ENCODE results near the gene DOCK10.

DOCK10 gene

DNA sequence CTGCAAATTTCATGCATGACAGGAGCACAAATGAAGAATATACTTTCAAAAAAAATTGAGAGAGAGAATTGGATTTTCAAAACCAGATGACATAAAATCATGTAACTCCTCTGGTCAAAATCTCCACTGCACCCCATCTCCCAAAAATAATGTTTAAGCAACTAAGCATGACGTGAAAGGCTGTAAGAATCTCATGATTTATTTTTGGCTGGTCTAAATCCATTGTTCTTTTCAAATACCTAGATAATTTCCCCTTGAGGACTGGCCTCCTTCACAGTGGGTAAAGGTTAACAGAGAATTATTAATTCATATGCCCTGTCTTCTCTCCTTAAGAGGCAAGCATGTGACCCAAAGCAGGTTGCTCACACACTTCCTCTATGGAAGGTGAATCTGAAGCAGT is 224.6 kb downstream of the DOCK10 start:
- DNase-seq, result no peak
- in situ Hi-C loops (cut with MboI; ENCODE audit: low pct_unique_long_range_greater_than_20kb, low sequenced_read_pairs), result no loop called here

DNA sequence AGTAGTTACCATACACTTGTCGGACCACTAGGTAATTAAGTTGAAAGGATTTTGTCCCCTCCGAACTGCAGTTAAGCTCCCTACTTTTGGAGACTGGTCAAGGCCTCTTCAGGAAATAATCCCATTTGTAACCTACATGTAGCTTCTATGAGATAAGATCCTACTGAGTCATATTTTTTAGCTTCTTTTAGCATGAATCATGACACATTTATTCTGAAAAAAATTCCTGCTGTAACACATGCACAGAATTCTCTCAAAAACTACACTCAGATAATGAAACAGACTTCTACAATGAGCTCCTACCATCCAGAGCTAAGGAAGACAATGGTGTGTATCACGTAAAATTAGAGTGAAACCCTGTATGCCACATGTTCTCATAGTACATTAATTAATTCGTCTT is 225.5 kb downstream of the DOCK10 start:
- in situ Hi-C loops (cut with MboI; ENCODE audit: low pct_unique_long_range_greater_than_20kb, low sequenced_read_pairs), result no loop called here
- no peak for DNase-seq

DNA sequence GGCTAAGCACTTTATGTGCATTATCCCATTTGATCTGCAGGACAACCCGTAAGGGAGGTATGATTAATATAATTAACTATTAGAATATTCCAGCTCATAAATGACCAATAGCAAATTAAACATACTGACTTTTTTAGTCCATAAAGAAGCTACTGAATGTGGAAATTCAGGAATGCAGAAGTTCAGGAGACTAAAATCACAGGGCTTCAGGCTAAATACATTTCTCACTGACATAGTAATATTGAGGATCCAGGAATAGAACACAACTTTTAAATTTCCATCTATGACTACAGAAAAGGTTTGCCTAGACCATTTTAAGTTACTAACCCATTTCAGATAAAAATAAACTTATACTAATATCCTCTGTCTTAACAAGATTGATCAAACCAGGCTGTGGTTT is 228.7 kb downstream of the DOCK10 start:
- in situ Hi-C loops (cut with MboI; ENCODE audit: low pct_unique_long_range_greater_than_20kb, low sequenced_read_pairs), result no loop called here
- DNase-seq, result no peak

DNA sequence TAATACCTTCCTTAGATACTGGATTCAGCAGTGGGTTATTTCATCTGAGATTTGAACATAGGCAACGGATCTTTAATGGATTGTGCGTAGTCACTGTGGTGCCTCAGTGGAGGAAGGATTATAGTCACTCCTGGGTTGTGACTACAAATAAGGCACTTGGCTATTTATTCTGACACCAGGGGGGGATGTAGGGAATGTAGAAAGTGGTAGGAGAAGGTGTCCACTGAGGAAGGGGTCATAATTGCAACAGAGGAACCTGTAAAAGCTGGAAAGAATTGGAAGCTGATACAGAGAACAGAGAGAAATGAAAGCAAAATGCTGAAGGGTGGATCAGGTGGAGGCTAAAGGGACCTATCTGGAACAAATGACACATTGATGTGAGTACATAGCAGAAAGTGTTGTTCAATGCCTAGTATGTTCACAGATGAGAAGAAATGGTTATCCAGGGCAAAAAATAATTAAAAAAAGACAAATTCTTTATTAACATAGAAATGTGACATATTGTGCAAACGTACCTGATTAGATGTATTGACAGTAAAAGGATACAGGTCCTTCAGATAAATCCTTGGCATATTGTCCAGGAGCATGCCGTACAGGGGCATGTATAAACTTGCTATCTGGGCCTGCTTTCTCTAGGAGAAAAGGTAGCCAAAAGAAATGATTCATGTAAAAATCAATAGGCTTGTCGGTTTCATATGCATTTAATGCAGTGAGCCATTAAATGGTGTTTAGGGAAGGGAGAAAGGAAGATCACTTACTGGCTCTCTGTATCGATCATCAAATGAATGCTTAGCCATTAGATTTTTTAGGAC is 234.9 kb downstream of the DOCK10 start:
- in situ Hi-C loops (cut with MboI; ENCODE audit: low pct_unique_long_range_greater_than_20kb, low sequenced_read_pairs), result no loop called here
- DNase-seq, result no peak

DNA sequence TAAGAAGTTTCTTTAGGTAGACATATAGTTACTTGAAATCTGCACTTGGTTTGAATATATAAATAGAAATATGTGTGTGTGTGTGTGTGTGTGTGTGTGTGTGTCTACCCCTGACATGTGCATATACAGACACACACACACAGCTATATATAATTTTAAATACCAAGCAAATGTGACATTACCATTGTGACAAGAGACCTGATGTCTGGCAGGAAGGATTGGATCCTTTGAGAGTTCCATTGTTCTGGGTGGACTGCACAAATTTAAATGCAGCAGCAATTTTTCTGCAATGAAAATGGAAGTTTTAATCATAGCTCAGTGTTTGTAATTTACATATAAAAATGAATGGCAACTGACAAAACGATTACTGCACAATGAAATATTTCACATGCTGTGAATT is 238.3 kb downstream of the DOCK10 start:
- no peak for DNase-seq
- in situ Hi-C loops (cut with MboI; ENCODE audit: low pct_unique_long_range_greater_than_20kb, low sequenced_read_pairs), result no loop called here

DNA sequence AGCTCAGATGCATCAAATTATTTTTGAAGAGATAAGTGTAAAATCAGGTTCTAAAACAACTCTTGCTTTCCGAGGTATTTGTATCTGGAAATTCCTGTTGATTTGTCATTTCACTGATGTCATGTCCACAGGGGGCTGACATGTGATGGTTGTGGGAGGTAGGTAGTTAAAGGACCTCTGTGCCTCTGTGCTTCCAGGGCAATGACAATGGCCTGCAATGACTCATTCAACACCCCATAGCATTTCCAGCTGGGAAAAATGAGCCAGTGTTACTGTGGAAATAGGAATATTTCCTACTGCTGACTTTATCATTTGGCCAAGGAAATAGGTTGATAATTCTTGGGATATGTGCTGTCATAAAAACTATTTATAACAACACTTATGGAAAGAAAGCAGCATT is 239.9 kb downstream of the DOCK10 start:
- no peak for DNase-seq
- in situ Hi-C loops (cut with MboI; ENCODE audit: low pct_unique_long_range_greater_than_20kb, low sequenced_read_pairs), result no loop called here

DNA sequence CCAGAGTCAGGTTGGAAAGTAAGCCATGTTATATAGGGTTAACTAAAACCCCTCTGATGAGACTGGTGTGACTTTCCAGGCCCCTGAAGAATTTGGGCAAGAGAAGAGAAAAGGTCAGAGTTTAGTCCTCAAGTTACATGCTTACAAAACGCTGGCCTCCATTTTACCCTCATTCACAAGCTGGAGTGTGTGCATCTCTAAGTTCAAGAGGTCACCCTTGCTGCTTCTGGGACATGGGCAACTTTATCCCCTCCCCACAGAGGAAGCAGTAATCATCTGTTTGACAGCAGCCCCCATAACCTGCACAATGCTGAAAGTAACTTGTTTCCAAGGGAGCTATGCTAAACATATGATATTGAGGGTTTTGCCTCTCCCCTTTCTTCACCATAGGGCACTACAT is 240.9 kb downstream of the DOCK10 start:
- in situ Hi-C loops (cut with MboI; ENCODE audit: low pct_unique_long_range_greater_than_20kb, low sequenced_read_pairs), result no loop called here

DNA sequence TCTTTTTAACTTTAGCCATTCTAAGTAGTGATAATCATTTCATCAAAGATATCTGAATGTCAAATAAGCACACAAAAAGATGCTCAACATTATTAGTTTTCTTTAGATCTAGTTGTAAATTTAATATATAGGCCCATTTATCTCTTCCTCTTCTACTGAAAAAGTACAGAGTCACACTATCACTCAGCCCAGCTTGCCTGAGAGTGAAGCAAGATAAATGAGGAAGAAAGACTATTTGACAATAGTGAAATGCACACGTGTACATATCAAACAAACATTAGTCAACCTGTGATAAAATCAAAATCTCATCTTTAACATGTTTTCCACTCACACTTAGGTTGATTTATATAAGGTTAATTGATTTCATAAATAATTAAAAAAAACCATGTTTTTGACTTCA is 242.6 kb downstream of the DOCK10 start:
- in situ Hi-C loops (cut with MboI; ENCODE audit: low pct_unique_long_range_greater_than_20kb, low sequenced_read_pairs), result no loop called here
- DNase-seq, result no peak

More for the DNA sequence above, 240.9 kb downstream of the DOCK10 start:
- DNase-seq, result no peak

DNA sequence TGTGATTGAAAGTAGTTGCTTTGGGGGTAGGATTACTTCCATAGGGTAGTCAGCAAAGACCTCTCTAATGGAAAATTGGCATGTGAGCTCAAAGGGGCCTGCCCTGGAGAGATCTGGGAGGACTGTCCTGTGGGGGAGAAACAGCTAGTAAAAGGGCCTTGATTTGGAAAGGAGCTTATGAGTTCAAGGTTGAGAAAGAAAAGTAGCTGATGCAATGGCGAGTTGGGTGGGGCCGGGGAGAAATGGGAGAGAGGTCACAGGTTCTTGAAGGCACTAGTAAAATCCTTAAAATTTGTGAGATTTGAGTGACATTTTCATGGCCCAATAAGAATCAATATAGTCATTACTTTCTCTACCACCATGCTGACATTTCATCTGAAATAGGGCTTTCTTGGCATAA is 244.1 kb downstream of the DOCK10 start:
- in situ Hi-C loops (cut with MboI; ENCODE audit: low pct_unique_long_range_greater_than_20kb, low sequenced_read_pairs), result no loop called here
- DNase-seq, result no peak

DNA sequence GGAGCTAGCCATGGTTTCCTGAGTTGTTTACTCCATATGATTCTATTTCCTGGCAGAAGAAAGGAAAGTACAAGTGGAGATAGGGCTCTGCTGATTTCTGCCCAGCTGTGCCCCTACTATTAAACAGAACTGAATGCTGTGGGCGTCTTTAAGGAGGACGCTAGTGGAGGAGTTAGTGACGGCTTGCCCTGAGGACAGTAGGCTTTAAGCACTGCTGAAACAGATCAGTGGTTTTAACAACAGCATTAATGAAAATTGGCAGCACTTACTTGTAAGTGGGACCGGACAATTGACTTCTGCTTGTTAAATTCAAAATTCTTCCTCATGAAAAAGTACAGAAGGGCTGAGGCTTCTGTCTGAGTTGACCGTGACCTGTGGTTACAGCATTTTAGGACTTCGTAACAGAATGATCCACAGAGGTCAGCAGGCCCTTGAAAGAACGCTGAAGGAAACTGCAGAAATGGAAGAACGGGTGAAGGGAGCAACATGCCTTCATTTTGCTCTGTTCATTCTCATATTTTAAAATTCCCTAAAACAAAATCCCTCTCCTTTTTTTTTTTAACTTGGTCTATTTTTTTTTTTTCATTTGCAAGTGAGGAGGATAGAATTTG is 245.5 kb downstream of the DOCK10 start:
- in situ Hi-C loops (cut with MboI; ENCODE audit: low pct_unique_long_range_greater_than_20kb, low sequenced_read_pairs), result no loop called here

DNA sequence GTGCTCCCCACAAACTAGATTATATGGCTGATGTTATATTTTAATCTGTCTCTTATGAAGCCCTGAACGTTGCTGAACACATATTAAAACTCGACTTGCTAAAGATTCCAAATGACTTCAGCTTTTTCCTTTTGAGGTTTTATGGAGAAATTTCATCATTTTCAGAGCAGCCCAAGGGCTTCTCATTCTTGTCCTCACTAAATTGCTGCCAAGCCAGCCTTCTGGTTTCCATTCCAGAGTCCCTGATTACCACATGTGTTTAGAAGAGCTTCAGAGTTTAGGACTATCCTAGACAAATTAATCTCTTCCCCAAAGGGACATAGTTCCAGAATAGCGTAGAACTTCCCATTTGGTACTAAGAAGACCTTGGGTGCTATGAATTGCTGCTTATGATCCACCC is 248.3 kb downstream of the DOCK10 start:
- in situ Hi-C loops (cut with MboI; ENCODE audit: low pct_unique_long_range_greater_than_20kb, low sequenced_read_pairs), result no loop called here

More for the DNA sequence above, 245.5 kb downstream of the DOCK10 start:
- DNase-seq, result no peak

DNA sequence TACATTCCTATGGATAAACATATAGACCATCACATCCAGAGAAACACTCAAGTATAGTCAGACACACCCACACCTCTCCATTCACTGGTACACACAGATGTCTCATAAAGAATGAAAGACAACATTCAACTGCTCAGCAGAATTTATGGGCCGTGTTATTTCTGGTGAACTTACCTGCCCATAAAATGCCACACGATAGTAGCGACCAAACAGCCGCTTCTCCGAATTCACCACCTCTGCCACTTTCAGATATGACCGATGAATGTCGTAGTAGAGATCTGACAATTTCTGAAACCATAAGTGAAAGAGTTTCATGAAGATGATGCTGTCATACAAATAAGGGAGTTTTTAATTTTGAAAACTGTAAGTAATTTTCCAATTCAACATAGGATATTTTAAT is 255.4 kb downstream of the DOCK10 start:
- no peak for DNase-seq
- in situ Hi-C loops (cut with MboI; ENCODE audit: low pct_unique_long_range_greater_than_20kb, low sequenced_read_pairs), result no loop called here

More for the DNA sequence above, 248.3 kb downstream of the DOCK10 start:
- DNase-seq, result no peak

DNA sequence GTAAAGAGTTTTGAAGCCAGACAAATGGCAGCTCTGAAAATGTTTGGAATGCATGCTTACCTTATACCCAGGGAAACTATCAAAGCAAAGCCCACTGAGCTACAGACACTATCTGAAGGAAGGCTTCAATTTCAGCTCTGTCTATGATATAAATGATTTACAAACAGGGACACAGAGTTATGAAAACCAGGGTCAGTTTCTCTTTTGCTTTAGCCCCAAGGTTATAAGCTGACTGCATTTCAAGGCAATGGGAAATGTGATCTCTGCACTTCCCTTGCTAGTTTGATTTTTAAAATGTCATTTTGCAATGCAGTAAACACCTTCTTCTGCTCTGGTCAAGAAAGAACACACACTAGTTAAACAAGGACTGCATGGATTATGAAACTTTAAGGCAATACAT is 260.9 kb downstream of the DOCK10 start:
- in situ Hi-C loops (cut with MboI; ENCODE audit: low pct_unique_long_range_greater_than_20kb, low sequenced_read_pairs), result no loop called here
- DNase-seq, result no peak

DNA sequence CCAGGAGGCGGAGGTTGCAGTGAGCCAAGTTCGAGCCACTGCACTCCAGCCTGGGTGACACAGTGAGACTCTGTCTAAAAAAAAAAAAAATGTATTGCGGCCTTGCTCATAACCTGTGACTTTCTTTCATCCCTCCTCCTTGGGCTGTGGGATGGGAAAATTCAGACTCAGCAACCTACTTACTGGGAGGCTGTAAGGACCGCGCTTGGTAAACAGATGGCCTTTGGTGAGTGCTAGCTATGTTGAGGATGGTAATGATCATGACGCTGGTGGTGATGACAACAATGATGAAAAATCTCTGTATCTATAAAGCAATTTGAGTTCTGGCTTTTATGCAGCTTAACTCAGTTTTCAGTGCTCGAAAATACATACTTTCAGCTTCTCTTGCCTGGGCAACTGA is 261.4 kb downstream of the DOCK10 start:
- no peak for DNase-seq
- in situ Hi-C loops (cut with MboI; ENCODE audit: low pct_unique_long_range_greater_than_20kb, low sequenced_read_pairs), result no loop called here

DNA sequence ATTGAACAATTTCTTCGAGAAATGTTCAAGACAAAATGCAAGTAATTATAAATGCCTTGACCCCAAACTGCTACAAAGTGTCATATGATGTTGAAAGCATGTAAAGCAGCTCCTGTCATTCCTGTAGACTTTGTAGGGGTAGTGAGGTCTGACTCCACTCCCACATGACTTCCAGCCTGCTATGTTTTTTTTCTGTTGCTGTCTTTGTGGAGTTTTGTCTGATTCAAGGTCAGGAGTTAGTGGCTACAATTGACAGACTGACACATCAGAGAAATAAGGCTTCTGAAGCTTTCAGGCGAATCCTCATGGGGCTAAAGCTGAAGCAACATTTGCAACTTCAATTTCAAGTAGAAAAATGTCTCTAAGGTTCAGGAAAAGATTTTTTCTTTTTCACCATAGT is 262.2 kb downstream of the DOCK10 start:
- no peak for DNase-seq
- in situ Hi-C loops (cut with MboI; ENCODE audit: low pct_unique_long_range_greater_than_20kb, low sequenced_read_pairs), result no loop called here

DNA sequence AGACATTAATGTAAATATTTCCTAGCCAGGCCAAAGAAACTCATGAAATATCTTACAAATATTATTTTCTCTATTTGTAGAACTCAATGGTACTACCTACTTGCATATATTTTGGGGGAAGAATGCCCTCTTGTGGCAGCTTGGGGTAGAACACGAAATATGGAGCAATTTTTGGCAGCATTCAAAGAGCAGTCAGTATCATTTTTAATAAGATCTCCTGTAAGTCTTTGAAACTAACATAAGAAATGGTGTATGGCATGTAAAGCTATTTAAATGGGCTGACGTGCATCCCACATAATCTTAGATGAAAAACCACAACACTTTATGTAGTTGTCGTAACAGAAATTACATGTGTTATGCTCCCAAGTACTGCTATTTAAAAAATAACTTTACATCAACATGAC is 263.8 kb downstream of the DOCK10 start:
- in situ Hi-C loops (cut with MboI; ENCODE audit: low pct_unique_long_range_greater_than_20kb, low sequenced_read_pairs), result no loop called here
- DNase-seq, result peak; percentile 69

DNA sequence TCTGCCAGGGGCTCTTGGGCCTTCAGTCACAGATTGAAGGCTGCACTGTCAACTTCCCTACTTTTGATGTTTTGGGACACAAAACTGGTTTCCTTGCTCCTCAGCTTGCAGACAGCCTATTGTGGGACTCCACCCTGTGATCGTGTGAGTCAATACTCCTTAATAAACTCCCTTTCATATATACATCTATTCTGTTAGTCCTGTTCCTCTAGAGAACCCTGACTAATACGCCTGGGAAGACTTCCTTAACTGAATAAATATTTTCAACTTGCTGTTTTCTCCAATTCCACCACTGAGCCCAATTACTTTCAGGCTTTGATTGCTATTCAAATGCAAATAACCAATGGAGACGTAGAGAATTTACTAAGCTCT is 264.7 kb downstream of the DOCK10 start:
- in situ Hi-C loops (cut with MboI; ENCODE audit: low pct_unique_long_range_greater_than_20kb, low sequenced_read_pairs), result no loop called here
- DNase-seq, result no peak

DNA sequence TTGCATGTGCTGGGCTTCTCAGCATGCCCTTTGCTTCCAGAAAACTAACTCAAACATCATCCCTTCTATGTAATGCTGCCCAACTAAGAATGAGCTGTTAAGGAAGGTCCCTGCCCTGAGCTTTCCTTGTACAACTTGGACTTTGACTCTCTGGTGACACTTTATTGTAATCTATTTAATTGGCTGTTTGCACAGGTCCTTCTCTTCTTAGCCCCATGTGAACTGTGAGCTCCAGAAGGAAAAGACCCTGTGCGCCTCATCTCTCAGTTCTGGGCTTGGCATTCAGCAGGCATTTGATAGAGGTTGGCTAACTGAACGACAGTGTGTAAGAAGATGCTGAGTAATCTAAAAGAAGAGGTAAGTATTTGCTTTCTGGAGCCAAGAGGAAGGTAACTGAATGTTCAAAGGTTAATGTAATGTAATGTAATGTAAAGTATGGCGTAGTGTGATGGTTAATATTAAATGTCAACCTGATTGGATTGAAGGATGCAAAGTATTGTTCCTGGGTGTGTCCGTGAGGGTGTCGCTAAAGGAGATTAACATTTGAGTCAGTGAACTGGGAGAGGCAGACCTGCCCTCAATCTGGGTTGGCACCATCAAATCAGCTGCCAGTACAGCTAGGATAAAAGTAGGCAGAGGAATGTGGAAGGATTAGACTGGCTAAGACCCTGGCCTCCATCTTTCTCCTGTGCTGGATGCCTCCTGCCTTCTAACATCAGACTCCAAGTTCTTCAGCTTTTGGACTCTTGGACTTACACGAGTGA is 265.3 kb downstream of the DOCK10 start:
- DNase-seq, result no peak
- in situ Hi-C loops (cut with MboI; ENCODE audit: low pct_unique_long_range_greater_than_20kb, low sequenced_read_pairs), result no loop called here

DNA sequence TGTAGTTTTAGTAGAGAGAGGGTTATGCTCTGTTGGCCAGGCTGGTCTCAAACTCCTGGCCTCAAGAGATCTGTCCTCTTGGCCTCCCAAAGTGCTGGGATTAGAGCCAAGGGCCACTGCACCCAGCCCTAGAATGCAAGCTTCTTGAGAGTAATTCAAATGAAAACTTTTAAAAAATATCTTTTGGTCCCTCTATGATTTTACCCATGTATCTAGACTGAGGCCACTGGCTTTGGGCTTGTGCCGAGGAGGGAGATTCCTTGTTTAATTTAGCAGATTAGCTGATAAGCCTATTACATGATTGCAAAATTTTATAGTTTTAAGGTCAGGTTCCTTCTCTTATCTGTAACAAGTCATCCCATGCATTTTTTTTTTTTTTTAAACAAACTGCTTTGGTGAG is 266.6 kb downstream of the DOCK10 start:
- DNase-seq, result no peak
- in situ Hi-C loops (cut with MboI; ENCODE audit: low pct_unique_long_range_greater_than_20kb, low sequenced_read_pairs), result no loop called here

DNA sequence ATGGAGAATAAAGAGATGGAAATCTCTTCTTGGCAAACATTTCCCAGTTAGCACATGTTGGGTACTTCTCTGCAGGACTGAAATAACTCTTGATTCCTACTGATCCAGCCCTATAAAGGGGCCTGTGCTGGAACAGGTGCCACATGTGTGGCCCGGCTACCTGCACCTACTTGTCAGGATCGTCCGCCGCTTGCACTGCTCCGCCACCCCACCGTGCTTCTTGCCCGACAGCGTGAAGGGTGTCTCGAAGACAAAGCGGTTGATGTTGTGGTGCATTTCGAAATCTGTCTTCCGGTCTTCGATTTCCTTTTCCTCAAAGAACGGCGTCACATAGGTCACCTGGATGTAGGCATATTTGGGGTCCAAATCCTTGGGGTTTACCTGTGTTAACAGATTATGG is 267.5 kb downstream of the DOCK10 start:
- no peak for DNase-seq
- in situ Hi-C loops (cut with MboI; ENCODE audit: low pct_unique_long_range_greater_than_20kb, low sequenced_read_pairs), result loop anchor here (25.0 kb wide), 1 partner anchor 412 kb away; no protein-coding TSS in a partner anchor

All from KBM-7 (cell line).